ENCODE results near the gene MAJIN. TPM values are rescaled to one million over a fixed set of nuclear protein-coding genes. Genes with fewer than 3 reads are reported as not detected.

MAJIN gene
- total RNA-seq, 1 donor = not detected

DNA sequence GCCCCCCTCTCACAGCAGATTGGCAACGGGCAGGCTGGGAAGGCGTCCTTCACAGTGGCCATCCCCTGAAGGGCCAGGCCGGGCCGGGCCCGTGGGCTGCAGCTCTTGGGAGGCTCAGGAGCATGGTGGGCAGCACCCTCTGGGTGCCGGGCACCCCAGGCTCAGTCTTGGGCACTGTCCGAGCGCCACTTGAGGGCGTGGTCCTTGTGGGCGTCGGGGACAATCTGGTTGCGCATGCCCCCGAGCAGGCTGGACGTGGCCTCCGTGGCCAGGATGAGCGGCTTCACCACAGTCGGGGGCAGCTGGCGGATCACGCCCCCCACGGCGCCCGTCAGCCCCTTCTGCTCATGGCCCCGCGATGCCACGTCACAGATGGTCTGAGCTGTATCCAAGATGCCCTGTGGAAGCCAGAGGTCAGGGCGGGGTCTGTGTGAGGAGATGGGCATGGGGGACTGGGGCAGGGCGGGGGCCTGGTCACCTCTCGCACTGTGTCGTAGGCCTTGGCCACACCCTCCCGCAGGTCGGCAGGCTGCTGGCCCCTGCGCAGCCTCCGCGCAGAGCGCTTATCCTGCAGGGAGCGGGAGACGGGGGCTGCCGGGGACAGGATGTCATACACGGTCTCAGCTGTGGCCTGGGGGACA, 77.0 kb downstream of the MAJIN start:
- DNase-seq (ENCODE audit: low read depth in 2 of 3, low spot score in 2 of 3) = no peak

DNA sequence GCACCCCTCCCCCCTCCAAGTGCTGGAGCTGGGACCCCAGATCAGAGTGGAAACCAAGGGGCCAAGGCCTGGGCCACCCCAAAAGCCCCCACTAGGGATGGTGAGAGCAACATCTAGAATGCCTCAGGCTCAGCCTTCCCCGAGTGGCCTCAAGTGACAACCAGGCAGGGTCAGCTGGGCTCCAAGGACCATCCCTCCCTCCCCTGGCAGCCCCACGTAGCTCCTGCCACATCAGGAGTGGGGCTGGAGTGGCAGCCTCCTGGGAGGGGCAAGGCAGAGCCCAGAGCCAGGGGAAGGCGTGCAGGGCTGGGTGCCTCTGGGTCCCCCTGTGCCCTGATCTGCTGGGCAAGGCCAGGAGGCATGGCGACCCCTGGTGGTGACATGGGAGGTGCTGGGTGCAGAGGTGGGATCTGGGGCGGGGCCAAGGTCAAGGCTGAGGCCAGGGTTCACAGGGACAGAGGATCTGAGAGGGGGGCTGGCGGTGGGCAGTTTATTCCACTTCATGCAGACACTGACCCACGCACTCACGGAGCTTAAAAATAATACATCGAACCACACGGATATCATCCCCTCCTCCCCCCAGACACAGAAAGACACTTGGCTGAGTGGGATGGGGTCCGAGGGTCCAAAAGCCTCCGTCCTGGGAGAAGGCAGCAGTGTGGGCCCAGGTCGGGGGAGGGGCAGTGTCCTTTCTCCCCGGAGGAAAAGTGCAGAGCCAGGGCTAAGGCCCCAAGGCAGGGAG, 77.7 kb downstream of the MAJIN start:
- DNase-seq (ENCODE audit: low read depth in 2 of 3, low spot score in 2 of 3) = peak; percentile 82 to 87 (median 85)

DNA sequence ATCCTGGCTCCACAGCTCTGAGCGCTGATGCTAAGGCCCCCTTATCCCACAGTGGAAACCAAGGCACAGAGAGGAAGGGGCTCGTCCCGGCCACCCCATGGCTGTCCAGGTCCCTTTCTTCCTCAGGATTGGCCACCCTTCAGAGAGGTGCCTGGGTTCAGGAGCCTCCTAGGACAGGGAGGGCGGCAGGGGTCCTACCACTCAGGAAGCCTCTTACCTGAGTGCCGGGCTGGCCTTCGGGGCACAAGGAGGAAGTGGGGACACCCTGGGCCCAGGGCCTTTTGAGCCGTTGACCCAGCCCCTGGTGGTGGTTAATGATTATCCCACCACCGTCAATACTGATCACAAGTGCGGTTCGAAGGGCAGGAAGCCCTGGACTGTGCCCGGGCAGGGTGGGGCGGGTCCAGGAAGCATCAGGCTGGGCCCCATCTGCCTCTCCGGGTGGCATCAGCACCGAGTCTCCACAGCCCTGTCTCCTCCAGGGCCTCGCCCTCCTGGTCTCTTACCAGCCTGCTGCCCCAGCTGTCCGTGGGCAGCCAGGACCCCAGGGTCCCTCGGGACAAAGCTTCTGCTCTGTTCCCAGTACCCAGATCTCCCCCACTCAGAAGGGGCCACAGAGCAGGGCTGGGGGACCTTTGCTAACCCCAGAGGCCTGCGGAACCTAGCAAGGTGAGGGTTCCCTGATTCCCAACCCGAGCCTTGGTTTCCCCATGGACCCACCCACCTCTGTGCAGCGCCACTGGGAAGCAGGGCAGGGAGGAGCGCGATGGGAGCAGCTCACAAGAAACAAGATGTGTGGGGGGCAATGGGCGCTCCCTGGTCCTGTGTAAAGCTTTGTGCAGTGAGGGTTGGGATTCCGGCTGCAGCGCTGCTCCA, 78.5 kb downstream of the MAJIN start:
- DNase-seq (ENCODE audit: low read depth in 2 of 3, low spot score in 2 of 3) = no peak

DNA sequence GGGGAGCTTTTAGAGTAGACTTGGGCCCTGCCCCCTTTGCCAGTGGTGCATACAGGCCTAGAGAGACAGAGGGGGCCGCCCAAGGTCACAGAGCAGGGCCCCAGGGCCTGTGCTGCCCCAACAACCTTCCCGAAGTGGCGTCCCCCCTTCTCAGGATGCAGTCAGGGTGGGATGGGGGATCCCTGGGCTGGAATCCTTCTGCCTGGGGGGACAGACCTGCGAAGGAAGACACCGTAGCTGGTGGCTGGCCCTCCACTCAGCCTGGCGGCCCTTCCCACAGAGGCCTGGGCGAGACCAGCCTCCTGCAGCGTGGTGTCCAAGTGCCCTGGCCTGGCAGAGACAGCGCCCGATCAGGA, 79.1 kb downstream of the MAJIN start:
- no peak for DNase-seq (ENCODE audit: low read depth in 2 of 3, low spot score in 2 of 3)

DNA sequence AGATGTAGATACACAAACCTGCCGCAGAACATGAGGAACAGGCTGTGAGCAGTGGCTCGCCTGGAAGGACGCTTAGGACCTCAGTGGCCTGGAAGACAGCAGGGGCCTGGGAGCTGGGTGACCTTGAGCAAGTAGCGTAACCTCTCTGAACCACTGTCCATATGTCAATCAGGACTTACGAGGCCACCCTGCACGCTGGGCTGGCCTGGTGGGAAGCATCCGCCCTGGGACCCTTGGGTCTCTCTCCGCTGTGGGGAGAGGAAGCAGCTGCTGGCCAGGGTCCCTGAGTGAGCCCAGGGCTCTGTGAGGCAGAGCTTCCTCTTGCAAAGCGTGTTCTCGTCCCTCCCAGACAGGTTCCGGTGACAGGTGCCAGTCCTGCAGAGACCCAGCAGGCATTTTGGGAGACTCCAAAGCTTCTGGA, 79.5 kb downstream of the MAJIN start:
- DNase-seq (ENCODE audit: low read depth in 2 of 3, low spot score in 2 of 3) = no peak

DNA sequence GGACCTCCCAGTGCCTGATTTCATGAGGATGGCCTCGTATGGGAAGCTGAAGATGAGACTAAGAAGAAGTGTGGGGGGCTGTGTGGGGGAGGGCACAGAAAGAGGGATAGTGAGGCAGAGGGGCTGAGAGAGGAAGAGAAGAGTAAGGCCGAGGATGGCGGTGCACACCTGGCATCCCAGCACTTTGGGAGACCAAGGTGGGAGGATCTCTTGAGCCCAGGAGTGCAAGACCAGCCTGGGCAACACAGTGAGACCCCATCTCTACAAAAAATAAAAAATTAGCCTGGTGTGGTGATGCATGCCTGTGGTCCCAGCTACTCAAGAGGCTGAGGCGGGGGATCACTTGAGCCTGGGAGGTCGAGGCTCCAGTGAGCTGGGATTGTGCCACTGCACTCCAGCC, 80.0 kb downstream of the MAJIN start:
- no peak for DNase-seq (ENCODE audit: low read depth in 2 of 3, low spot score in 2 of 3)

DNA sequence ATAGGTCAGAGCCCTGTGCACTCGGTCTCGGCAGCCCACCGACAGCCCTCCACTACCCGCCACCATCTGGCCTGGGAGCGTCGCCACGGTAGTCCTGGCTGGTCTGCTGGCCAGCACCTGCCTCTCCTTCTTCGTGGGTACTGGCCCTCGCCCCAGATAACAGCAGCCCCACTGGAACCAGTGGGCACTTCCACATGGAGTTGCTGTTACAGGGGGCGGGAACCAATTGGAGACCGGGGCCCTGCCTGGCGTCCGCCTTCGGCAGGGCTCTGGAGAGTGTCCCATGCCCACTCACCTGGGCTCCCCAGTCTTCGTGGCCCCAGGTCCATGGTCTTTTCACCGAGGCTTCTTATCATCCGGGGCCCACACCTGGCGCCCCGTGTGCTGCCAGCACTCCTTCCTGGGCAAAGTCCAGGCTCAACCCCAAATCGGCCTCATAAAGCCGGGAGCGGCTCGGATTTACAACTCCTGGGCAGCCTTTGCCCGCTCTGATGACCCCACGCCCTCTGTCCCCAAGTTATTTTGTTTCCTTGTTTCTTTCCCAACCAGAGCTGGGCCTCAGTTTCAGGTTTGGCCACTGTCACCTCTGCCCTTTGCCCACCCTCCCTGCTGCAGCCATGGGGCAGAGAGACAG, 80.6 kb downstream of the MAJIN start:
- DNase-seq (ENCODE audit: low read depth in 2 of 3, low spot score in 2 of 3) = no peak

DNA sequence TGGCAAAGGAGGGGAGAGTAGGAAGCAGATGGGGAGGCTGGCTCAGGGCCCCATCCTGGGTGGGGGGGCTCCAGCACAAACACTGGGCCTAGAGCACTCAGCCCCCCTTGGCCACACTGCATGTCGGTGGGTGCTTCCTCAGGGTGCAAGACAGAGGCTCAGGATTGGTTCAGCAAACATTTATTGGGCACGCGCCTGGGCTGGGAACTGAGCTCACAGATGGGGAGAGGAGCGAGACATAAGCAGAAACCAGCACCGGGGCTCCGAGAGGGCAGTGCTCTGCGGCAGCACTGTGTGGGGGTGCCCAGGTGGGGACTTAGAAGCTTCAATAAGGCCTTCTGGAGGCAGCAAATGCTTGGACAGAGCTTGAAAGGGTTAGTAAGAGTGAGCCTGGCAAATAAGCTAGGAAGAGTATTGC, 81.4 kb downstream of the MAJIN start:
- DNase-seq (ENCODE audit: low read depth in 2 of 3, low spot score in 2 of 3) = no peak

DNA sequence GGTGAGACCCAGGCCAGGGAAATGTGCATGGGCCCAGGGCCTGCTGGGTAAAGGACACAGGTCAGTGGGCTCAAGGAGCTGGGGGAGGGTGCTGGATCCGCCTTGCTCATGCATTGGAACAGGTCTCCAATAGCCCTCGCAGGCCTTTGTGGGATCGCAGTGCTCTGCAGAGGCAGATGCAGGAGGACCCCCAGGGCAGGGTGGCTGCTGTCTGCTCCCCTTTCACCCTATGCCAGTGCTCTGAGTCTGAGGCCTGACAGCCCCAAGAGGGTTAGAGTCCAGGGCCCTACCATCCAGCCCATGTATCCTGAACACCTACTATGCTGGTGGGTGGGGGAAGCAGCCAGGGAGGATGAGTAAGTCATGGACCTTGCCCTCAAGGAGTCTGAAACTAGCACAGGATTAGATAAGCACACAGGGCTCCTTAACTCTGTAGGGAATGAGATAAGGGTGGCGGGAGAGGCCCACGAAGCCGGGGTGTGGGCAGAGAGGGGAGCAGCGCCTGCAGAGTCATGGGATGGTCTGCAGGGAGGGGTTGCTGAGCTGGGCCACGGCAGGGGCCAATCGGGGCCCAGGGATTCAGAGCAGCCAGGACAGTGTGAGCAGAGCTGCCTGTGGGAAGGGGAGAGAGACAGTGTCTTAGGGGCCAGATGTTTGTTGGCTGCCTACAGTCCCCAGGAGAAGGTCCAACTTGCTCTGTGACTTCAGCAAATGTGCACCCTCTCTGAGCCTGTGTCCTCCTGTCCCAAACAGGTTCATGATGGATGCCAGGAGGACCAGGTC, 83.0 kb downstream of the MAJIN start:
- DNase-seq (ENCODE audit: low read depth in 2 of 3, low spot score in 2 of 3) = peak in 2 of 3 donors; percentile 34 to 36

DNA sequence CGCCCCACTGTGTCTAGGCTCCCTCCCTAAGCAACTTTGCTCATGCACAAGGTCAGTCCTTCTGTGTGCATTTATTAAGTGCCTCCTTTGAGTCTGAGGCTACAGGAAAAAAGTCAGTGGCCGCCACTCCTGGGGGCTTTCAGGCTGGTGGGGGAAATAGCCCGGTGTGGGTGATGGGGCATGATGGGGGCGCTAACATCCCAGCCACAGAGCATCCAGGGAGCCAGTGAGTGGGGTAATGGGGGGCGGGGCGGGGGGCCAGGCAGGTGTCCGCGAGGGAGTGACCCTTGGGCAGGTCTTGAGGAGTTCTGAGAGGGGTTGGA, 83.5 kb downstream of the MAJIN start:
- no peak for DNase-seq (ENCODE audit: low read depth in 2 of 3, low spot score in 2 of 3)

Small RNAs within 50 kb of the gene (small RNA-seq; reads per million reads assigned to genes)
- not detected for gene MIR6749
- not detected for gene MIR6750
- gene MIR6879 = not detected

Other genes with a start within 250 kb of the MAJIN start
- gene NRXN2, start 248.9 kb downstream of the MAJIN start, total RNA-seq = 1.6 TPM
- gene RASGRP2, start 228.0 kb downstream of the MAJIN start, total RNA-seq = 204 TPM
- 4.6 TPM for gene PYGM, start 212.1 kb downstream of the MAJIN start, total RNA-seq
- 367 TPM for gene SF1, start 193.6 kb downstream of the MAJIN start, total RNA-seq
- gene MAP4K2, start 168.9 kb downstream of the MAJIN start, total RNA-seq = 70.8 TPM
- gene MEN1, start 161.6 kb downstream of the MAJIN start, total RNA-seq = 66.5 TPM
- gene CDC42BPG, start 127.5 kb downstream of the MAJIN start, total RNA-seq = 7.5 TPM
- gene EHD1, start 93.5 kb downstream of the MAJIN start, total RNA-seq = 105 TPM
- 29.9 TPM for gene ATG2A, start 54.9 kb downstream of the MAJIN start, total RNA-seq
- gene PPP2R5B, start 47.4 kb downstream of the MAJIN start, total RNA-seq = 5.9 TPM
- gene GPHA2, start 36.2 kb downstream of the MAJIN start, total RNA-seq = not detected
- 0.81 TPM for gene BATF2, start 24.9 kb upstream of the MAJIN start, total RNA-seq
- 171 TPM for gene ARL2, start 42.1 kb upstream of the MAJIN start, total RNA-seq
- 25.9 TPM for gene SNX15, start 55.3 kb upstream of the MAJIN start, total RNA-seq
- gene SAC3D1, start 69.1 kb upstream of the MAJIN start, total RNA-seq = 12.4 TPM
- 94.5 TPM for gene NAALADL1, start 86.4 kb upstream of the MAJIN start, total RNA-seq
- gene CDCA5, start 111.9 kb upstream of the MAJIN start, total RNA-seq = 5.1 TPM
- 60.6 TPM for gene ZFPL1, start 112.1 kb upstream of the MAJIN start, total RNA-seq
- 657 TPM for gene VPS51, start 124.1 kb upstream of the MAJIN start, total RNA-seq
- 46.6 TPM for gene TM7SF2, start 139.8 kb upstream of the MAJIN start, total RNA-seq
- 11.0 TPM for gene ZNHIT2, start 145.6 kb upstream of the MAJIN start, total RNA-seq
- 655 TPM for gene FAU, start 150.0 kb upstream of the MAJIN start, total RNA-seq
- gene MRPL49, start 150.2 kb upstream of the MAJIN start, total RNA-seq = 53.9 TPM
- 44.7 TPM for gene SYVN1, start 162.4 kb upstream of the MAJIN start, total RNA-seq
- gene SPDYC, start 198.1 kb upstream of the MAJIN start, total RNA-seq = not detected
- 160 TPM for gene CAPN1, start 209.8 kb upstream of the MAJIN start, total RNA-seq

Measured in hematopoietic multipotent progenitor cell (in vitro differentiated cells).